Prostate gland (tissue), 2 donors: ENCODE measurements around the gene DHODH.

Experiments used
- POLR2A ChIP-seq: fragments of 450-650 bp; IDR thresholded peaks from one replicate; pipeline ENCODE4 v1.6.1; 2016; ENCODE audit warnings: antibody characterized with exemption, mild to moderate bottlenecking
- POLR2AphosphoS5 ChIP-seq: sonication (generic); formaldehyde crosslinking; IDR thresholded peaks from one replicate; pipeline ENCODE4 v1.6.1; 2017; ENCODE audit warnings: antibody characterized with exemption
- TF ChIP-seq, protein P1 (sequence below), 4 experiments: fragments of 200-600 bp in 2 of 4; fragments of 450-650 bp in 2 of 4; sonication (generic) in 2 of 4; IDR thresholded peaks; 1 replicate in 3 of 4; 2 replicates in 1 of 4; pipeline ENCODE4 v1.5.1; 2016 to 2019; ENCODE audit warnings: antibody characterized with exemption in 4 of 4, mild to moderate bottlenecking in 2 of 4, moderate library complexity in 2 of 4

DNA sequence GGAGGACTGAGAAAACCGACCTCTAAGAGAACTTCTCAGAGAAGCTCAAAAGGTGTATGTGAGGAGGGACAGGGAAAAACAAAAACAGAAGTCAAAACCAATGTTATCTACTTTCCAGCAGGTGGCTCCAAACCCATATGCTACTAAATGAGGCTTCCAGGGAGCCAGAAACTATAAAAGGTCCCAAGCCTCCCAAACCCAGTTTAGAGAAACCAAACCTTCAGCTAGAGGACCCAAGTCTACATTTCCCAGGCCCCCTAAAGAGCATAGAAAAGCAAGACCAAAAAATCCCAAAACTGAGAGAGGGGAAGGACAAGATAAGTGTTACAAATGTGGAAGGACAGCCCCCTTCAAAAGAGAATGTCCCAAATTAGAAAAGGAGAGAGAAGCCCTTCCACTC, 58.2 kb downstream of the DHODH start:
- TF ChIP-seq, protein P1, sequence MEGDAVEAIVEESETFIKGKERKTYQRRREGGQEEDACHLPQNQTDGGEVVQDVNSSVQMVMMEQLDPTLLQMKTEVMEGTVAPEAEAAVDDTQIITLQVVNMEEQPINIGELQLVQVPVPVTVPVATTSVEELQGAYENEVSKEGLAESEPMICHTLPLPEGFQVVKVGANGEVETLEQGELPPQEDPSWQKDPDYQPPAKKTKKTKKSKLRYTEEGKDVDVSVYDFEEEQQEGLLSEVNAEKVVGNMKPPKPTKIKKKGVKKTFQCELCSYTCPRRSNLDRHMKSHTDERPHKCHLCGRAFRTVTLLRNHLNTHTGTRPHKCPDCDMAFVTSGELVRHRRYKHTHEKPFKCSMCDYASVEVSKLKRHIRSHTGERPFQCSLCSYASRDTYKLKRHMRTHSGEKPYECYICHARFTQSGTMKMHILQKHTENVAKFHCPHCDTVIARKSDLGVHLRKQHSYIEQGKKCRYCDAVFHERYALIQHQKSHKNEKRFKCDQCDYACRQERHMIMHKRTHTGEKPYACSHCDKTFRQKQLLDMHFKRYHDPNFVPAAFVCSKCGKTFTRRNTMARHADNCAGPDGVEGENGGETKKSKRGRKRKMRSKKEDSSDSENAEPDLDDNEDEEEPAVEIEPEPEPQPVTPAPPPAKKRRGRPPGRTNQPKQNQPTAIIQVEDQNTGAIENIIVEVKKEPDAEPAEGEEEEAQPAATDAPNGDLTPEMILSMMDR (IDR thresholded peaks at IDR 0.05), result peak in 2 of 4 experiments; percentile 40 to 44
- TF ChIP-seq POLR2A (no peak), POLR2AphosphoS5 (no peak)
